Mesodermal cell (in vitro differentiated cells): Measurements from ENCODE around the gene GNAI2.
"Not testable (repeated sequence)": the region's sequence is repeated elsewhere in the genome, so short reads cannot be mapped to it uniquely, and the experiment has no call there.

Experiments
- H3K27ac ChIP-seq: 2 replicates; pipeline ENCODE4 v1.7.0; 2013; ENCODE audit warnings: mild to moderate bottlenecking, low read depth, low read length, moderate library complexity; ENCODE audit not compliant: severe bottlenecking
- H3K36me3 ChIP-seq: 2 replicates; pipeline ENCODE4 v1.7.1; 2013; ENCODE audit warnings: mild to moderate bottlenecking, low read length, moderate library complexity; ENCODE audit not compliant: control insufficient read depth, insufficient read depth
- H3K4me1 ChIP-seq: one replicate; pipeline ENCODE4 v1.7.1; 2013; ENCODE audit warnings: mild to moderate bottlenecking, low read length; ENCODE audit not compliant: insufficient read depth, control insufficient read depth, poor library complexity, severe bottlenecking
- H3K4me3 ChIP-seq: 2 replicates; pipeline ENCODE4 v1.7.0; 2013; ENCODE audit warnings: low read length, control low read depth, mild to moderate bottlenecking; ENCODE audit not compliant: insufficient read depth, poor library complexity, severe bottlenecking; ENCODE audit errors: extremely low read depth
- H3K9me3 ChIP-seq: 2 replicates; pipeline ENCODE4 v1.7.1; 2013; ENCODE audit warnings: mild to moderate bottlenecking, low read length, moderate library complexity; ENCODE audit not compliant: control insufficient read depth
- WGBS, 2 experiments: methylation state at CpG; one replicate each; pipeline ENCODE4 v1.1.5; 2013; ENCODE audit warnings: missing lambda C conversion rate in 2 of 2; ENCODE audit not compliant: insufficient coverage in 2 of 2; 5-methylcytosine and 5-hydroxymethylcytosine counted together

GNAI2 gene

DNA sequence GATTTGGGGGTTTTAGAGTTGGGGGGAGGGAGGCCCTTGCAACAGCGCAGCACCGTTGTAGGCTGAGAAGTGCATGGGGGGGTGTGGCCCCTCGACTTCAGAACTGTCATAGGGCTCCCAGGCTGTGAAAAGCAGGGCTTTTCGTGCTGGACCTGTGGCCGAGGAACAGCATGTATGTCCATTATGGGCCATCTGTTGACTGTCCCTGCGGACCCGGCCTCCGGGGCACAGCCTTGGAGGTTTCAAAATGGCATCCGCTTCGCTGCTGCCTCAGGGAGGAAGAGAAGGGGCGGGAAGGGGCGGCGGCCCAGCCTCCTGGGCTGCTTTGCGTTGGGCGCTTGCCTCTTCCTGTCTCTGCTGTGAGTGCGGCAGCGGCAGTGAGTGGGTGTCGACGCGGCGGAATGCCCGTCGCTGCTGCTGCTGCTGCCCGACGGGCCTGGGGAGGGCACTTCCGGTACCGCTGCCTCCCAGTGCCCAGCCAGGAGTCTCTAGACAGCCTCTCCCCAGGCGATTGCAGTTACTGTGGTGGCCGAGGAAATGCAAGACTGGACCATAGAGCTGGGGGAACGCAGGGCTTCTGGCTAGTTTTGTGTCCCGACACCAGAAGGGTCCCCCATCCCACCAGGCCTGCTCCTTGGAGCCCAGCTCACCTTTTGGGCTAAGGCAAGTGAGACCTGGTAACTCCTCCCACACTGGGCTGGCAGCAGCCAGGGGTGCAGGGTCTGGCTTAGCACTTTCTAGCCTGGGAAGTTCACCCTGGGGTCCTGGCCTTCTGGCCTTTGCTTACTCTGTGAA is 1.9 kb downstream of the GNAI2 start:
- Histone ChIP-seq H3K4me3 (peak overlapping the region; percentile 97), H3K27ac (peak overlapping the region; percentile 74), H3K9me3 (no peaks in the 10 kb centered on the region), H3K36me3 (peaks cover 33% of the 10 kb centered on the region), H3K4me1 (peaks cover 36% of the 10 kb centered on the region)
- 4 to 7% methylated on average over 29 to 30 of the region's 31 CpGs for WGBS, 2 experiments

DNA sequence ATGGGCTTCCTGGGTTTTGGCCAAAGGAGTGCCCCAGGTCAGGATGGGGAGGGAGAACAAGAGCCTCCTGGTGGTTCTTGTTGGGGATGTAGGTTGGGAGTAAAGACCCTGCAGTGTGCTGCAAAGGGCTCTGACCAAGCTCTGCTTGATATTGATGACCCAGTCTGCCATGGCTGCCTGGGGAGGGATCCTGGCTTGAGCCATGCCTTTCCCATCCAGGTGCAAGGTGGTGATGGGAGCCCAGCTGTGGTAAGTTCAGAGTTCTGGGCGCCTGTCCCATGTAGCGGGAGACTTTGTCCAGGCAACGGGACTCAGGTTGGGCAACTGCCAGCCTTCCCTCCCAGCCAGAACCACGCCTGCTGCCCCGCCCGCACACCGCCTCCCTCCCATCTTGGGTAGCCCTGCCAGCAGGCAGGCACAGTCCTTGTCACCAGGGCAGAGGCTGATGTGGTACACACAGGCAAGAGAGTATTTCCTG is 2.6 kb downstream of the GNAI2 start:
- H3K36me3 ChIP-seq: peaks cover 40% of the 10 kb centered on the region
- H3K27ac ChIP-seq: peak overlapping the region; percentile 74
- WGBS, 2 experiments: 88 to 95% methylated on average over 5 to 7 of the region's 7 CpGs
- peak overlapping the region; percentile 97 for H3K4me3 ChIP-seq
- no peaks in the 10 kb centered on the region for H3K9me3 ChIP-seq
- H3K4me1 ChIP-seq: peaks cover 42% of the 10 kb centered on the region

DNA sequence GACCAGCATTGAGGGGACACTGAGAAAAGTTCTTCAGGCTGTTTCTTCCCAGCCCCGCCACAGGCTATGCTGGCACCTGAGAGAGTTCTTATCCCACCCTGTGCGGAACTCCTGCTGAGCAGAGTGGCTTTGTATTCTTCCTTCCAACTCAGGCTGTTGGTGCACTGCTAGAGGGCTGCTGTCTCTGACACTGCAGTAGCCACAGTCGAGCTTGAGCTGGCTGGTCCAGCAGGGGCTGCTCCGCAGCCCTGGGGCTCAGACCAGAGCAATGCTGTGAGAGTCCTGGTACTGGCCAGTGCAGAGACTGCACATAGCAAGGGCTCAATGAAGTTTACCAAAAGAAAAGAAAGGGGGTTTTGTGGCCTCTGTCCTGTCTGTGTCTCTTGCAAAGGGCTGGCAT is 3.6 kb downstream of the GNAI2 start:
- no peaks in the 10 kb centered on the region for H3K9me3 ChIP-seq
- 51 to 73% methylated on average over 3 to 4 of the region's 4 CpGs for WGBS, 2 experiments
- H3K36me3 ChIP-seq: peaks cover 50% of the 10 kb centered on the region
- peaks cover 47% of the 10 kb centered on the region for H3K4me1 ChIP-seq
- H3K27ac ChIP-seq: no peak overlapping the region
- no peak overlapping the region for H3K4me3 ChIP-seq

DNA sequence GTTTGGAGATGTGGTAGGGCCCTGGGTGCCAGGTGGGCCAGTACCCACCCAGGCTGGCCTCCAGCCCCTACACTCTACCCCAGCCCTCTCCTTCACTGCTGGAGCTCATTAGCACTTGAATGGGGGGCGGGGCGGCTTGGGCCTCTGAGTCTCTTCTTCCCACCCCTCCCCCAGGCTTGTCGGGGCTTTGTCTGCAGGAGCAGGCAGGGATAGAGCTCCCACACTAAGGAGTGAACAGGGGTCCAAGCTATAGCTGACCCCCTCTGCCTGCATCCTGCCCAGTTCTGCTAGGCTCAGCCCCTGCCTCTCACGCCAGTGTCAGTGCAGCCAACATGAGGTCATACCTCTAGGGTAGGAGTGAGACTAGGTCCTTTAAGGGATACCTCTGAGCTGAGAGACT is 5.2 kb downstream of the GNAI2 start:
- H3K4me3 ChIP-seq: peak overlapping the region; percentile 16
- H3K9me3 ChIP-seq: no peaks in the 10 kb centered on the region
- H3K4me1 ChIP-seq: peaks cover 57% of the 10 kb centered on the region
- WGBS, 2 experiments: 6 to 14% methylated on average over 1 to 3 of the region's 4 CpGs
- peaks cover 60% of the 10 kb centered on the region for H3K36me3 ChIP-seq
- peak overlapping the region; percentile 36 for H3K27ac ChIP-seq

DNA sequence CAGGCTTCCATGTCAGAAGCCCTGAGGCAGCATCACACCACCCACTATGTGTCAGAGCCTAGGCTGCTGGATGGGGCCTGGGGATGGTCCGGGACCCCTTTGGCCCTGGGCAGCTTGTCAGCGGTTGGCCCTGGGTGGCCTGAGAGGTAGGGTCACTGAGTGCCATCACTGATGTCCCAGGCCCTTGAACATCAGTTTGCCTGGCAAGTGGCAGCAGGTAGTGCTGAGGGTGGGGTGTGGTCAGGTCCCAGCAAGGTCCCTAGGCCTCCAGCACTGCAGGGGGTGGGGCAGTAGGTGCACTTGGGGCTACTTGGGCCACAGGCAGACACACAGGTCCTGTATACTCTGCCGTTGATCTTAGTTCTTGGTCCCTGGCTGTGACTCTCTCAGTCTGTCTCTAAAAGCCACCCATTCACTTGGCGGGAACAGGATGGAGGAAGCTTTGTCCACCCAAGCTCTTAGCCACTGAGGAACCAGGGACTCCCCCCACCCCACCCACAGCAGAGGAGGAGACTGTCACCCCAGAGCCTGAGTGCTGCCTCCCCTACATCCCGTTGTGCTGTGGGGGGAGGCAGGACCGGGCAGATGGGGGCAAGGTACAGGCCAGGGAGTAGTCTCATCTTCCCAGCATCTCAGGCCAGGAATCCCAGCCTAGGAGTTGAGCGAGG is 5.8 kb downstream of the GNAI2 start:
- Histone ChIP-seq H3K4me1 (peaks cover 63% of the 10 kb centered on the region), H3K27ac (peak overlapping the region; percentile 36)

DNA sequence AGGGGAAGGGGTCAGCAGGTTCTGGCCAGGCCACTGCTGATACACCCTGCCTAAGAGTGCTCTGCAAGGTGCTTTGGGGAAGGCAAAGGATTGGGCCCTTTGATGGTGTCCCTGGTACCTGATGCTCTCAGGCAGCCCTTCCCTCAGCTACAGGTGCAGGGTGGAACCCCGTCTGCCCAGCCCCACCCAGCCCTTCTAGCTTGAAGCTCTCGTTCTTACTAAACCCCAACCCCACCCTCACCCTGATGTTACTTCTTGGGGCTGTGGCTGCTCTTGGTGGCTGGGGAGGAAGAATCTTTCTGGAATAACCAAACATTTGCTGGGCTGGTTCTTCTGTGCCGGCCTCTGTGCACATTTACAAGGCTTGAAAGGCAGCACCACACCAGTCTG is 6.4 kb downstream of the GNAI2 start:
- H3K4me1 ChIP-seq: peaks cover 68% of the 10 kb centered on the region
- no peaks in the 10 kb centered on the region for H3K9me3 ChIP-seq
- H3K36me3 ChIP-seq: peaks cover 62% of the 10 kb centered on the region
- no peak overlapping the region for H3K4me3 ChIP-seq
- peak overlapping the region; percentile 67 for H3K27ac ChIP-seq
- no CpG with 5 or more reads among the region's 3 CpGs for WGBS, 2 experiments

More for the DNA sequence above, 5.8 kb downstream of the GNAI2 start:
- WGBS, 2 experiments: 82% methylated on average over 4 to 5 of the region's 7 CpGs
- no peak overlapping the region for H3K4me3 ChIP-seq
- peaks cover 60% of the 10 kb centered on the region for H3K36me3 ChIP-seq
- H3K9me3 ChIP-seq: no peaks in the 10 kb centered on the region

DNA sequence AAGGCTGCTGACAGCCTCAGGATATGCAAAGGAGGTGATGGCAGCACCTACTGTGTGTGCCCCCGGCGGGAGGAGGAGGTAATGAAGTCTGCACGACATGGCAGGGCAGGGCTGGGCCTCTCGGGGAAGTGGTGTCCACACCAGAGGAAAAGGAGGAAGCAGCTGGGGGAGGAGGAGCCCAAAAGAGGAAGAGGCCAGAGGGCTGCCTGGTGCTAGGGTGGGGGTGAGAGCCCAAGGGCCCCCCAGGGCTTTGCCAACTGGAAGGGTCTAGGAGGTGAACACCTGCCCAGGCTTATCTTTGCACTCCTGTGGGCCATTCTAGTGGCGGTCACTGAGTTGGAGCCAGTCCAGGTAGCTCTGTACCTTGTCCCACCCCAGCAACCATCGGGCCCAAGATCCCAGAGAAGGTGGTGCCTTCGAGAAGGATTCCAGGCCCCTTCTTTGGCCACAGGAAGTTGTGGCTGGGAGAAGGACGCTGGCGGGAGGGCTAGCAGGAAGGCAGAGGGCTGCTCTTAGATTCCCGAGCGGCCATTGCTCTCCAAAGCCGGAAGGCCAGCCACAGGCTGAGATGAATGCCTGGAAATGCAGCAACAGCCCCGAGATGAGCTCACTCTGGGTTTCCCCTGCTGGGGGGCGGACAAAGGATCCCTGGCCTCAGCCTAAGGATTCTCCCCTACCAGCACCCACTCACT is 7.0 kb downstream of the GNAI2 start:
- peak overlapping the region; percentile 67 for H3K27ac ChIP-seq
- WGBS, 2 experiments: 67 to 70% methylated on average over 8 to 13 of the region's 14 CpGs

DNA sequence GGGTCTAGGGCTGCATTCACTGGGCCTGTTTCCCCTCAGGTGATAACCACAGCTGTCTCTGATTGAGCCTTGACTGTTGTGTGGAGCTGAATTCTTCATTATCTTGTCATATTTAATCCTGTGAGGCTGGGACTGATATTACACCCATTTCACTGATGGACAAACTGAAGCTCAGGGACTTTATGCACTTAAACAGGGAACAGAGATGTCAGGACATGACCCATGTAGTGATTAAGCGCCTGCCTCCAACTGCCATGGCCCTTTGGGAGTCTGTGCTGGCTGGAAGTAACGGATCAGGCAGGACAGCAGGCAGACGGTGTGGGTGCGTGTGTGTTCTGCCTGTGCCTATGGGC is 7.5 kb downstream of the GNAI2 start:
- Histone ChIP-seq H3K4me3 (no peak overlapping the region), H3K27ac (peak overlapping the region; percentile 67), H3K9me3 (no peaks in the 10 kb centered on the region), H3K4me1 (peaks cover 79% of the 10 kb centered on the region), H3K36me3 (peaks cover 66% of the 10 kb centered on the region)
- 92 to 100% methylated on average over 3 to 4 of the region's 4 CpGs for WGBS, 2 experiments

More for the DNA sequence above, 7.0 kb downstream of the GNAI2 start:
- Histone ChIP-seq H3K9me3 (no peaks in the 10 kb centered on the region), H3K4me3 (no peak overlapping the region), H3K4me1 (peaks cover 74% of the 10 kb centered on the region), H3K36me3 (peaks cover 68% of the 10 kb centered on the region)

DNA sequence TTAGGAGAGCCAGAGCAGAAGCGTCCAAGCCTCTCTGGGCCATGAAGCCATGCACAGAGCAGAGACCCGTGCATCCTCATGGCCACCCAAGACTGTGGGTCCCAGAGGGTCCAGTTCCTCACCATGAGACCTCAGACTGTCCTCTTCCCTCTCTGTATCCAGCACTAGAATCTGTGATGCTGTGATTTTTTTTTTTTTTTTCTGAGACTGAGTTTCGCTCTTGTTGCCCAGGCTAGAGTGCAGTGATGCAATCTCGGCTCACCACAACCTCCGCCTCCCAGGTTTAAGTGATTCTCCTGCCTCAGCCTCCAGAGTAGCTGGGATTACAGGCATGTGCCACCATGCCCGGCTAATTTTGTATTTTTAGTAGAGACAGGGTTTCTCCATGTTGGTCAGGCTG is 8.8 kb downstream of the GNAI2 start:
- H3K4me3 ChIP-seq, H3K9me3 ChIP-seq: not testable (repeated sequence)
- H3K27ac ChIP-seq: peak overlapping the region; percentile 92
- peaks cover 65% of the 10 kb centered on the region for H3K36me3 ChIP-seq
- peaks cover 83% of the 10 kb centered on the region for H3K4me1 ChIP-seq
- WGBS, 2 experiments: 92 to 100% methylated on average over 2 to 4 of the region's 6 CpGs

DNA sequence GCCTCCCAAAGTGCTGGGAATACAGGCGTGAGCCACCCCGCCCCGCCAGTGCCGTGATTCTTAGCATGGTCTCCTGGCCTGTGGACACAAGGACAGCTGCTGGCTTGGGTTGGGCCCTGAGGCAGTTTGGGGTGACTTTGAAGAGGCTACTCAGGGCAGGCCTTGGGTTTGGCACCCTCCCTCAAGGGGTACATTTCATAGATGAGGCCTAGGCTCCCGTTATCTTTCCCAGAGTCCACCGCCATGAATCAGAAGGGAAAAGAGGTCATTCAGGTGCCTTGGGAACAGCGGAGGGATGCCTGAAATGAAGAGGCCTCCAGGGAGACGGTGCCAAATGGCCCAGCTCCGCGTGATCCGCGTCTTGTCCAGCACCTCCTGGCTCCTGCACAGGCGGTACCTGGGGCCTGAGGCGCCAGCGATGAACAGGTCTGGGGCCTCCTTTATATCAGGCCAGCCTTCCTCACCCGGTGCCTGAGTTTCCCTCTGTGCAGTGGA is 9.3 kb downstream of the GNAI2 start:
- WGBS, 2 experiments: 88 to 90% methylated on average over 14 to 16 of the region's 16 CpGs
- H3K36me3 ChIP-seq: peaks cover 66% of the 10 kb centered on the region
- H3K9me3 ChIP-seq: no peaks in the 10 kb centered on the region
- no peak overlapping the region for H3K4me3 ChIP-seq
- peak overlapping the region; percentile 92 for H3K27ac ChIP-seq
- H3K4me1 ChIP-seq: peaks cover 78% of the 10 kb centered on the region
